OCI-LY3 (cell line): Measurements from ENCODE around the gene FRRS1L.

ENCODE experiments used
- EZH2phosphoT487 ChIP-seq: fragments of 200-600 bp; shearing (Covaris generic); IDR thresholded peaks from 2 replicates; pipeline ENCODE4 v1.6.1; 2018; ENCODE audit warnings: antibody characterized with exemption, mixed run types, low read depth
- TF ChIP-seq, protein P1 (sequence below): fragments of 200-600, 300-600 bp; sonication (generic); IDR thresholded peaks from 2 replicates; pipeline ENCODE4 v1.5.1; 2014; ENCODE audit warnings: antibody characterized with exemption, low read length, low read depth

DNA sequence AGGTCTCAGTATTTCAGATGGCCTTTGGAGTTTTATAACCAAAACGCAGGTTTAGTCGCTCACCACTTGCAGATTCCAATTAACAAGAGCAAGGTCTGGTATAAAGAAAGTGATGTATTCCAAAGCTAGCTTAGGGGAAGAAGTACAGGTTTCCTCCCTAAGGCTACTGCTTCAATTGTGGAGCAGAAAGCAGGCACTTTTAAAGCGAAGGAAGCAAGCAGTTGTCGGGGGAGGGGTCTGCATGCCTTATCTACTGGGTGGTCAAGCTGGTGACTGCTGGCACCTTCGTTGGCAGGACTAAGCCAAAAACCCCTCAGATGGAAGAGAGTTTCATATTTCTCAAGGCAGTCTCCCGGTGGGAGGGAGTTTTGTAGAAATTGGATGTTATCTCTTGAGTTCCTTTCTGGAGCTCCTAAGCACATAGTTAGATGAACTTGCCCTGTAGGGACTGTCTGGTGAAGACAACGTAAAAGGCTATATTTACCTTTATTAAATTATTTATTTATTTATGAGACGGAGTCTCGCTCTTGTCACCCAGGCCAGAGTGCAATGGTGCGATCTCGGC is 45.7 kb downstream of the FRRS1L start:
- no peak for TF ChIP-seq EZH2phosphoT487
- TF ChIP-seq, protein P1, sequence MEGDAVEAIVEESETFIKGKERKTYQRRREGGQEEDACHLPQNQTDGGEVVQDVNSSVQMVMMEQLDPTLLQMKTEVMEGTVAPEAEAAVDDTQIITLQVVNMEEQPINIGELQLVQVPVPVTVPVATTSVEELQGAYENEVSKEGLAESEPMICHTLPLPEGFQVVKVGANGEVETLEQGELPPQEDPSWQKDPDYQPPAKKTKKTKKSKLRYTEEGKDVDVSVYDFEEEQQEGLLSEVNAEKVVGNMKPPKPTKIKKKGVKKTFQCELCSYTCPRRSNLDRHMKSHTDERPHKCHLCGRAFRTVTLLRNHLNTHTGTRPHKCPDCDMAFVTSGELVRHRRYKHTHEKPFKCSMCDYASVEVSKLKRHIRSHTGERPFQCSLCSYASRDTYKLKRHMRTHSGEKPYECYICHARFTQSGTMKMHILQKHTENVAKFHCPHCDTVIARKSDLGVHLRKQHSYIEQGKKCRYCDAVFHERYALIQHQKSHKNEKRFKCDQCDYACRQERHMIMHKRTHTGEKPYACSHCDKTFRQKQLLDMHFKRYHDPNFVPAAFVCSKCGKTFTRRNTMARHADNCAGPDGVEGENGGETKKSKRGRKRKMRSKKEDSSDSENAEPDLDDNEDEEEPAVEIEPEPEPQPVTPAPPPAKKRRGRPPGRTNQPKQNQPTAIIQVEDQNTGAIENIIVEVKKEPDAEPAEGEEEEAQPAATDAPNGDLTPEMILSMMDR: no peak
